A549 (cell line): ENCODE results near the gene YPEL1.

Experiments used
- CTCF ChIP-seq: fragments of >200 bp; sonication (Bioruptor Twin); formaldehyde crosslinking; IDR thresholded peaks from 3 replicates; pipeline ENCODE4 v1.5.1; 2016
- EP300 ChIP-seq, 2 experiments: fragments of >200 bp; sonication (Bioruptor Twin); formaldehyde crosslinking; IDR thresholded peaks; 2 replicates in 1 of 2; 3 replicates in 1 of 2; pipeline ENCODE4 v1.6.1; 2016 to 2017
- PHF8 ChIP-seq: fragments of 200-600 bp; sonication (generic); IDR thresholded peaks from 2 replicates; pipeline ENCODE4 v1.6.1; 2016; ENCODE audit warnings: low read depth, mild to moderate bottlenecking, antibody characterized with exemption, moderate library complexity, borderline replicate concordance
- RFX5 ChIP-seq: fragments of 450-650 bp; IDR thresholded peaks from 2 replicates; pipeline ENCODE4 v1.7.1; 2014; ENCODE audit warnings: antibody characterized with exemption, mild to moderate bottlenecking, moderate library complexity
- TP53 ChIP-seq: fragments of 250-450 bp; sonication (Bioruptor Pico); IDR thresholded peaks from 2 replicates; pipeline ENCODE4 v1.5.0; 2021; ENCODE audit warnings: mild to moderate bottlenecking, moderate library complexity

DNA sequence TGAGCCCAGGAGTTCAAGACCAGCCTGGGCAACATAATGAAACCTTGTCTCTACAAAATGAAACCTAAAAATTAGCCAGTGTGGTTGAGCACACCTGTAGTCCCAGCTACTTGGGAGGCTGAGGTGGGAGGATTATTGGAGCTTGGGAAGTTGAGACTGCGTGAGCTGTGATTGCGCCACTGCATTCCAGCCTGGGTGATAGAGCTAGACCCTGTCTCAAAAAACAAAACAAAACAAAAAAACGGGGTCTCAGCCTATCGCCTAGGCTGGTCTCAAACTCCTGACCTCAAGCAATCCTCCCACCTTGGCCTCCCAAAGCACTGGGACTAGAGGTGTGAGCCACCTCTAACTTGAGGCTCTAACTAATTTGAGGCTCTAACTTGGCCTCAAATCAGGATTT, 56.2 kb downstream of the YPEL1 start:
- no peak for TF ChIP-seq TP53
- no peak for TF ChIP-seq CTCF
- no peak for TF ChIP-seq EP300 (IDR thresholded peaks at IDR 0.05)
- TF ChIP-seq PHF8 = no peak
- TF ChIP-seq RFX5 = no peak
